Lower leg skin (tissue), 4 donors: ENCODE results near the gene ZNF26. TPM values are rescaled to one million over a fixed set of nuclear protein-coding genes. Genes with fewer than 3 reads are reported as not detected.
A peak's percentile ranks its signal among the peaks of the same experiment; 100 is the strongest.

Experiments used
- DNase-seq, 2 donors: peaks; one replicate each; pipeline ENCODE4 v3.0.0-alpha.2; 2019; ENCODE audit warnings: low spot score in 2 of 2
- H3K4me3 ChIP-seq: fragments of 200-600 bp; sonication (generic); 2 replicates; pipeline ENCODE4 v1.5.1; 2017; ENCODE audit warnings: mild to moderate bottlenecking, low read depth; ENCODE audit not compliant: poor library complexity, severe bottlenecking
- POLR2A ChIP-seq, 2 donors: fragments of 450-650 bp; IDR thresholded peaks; one replicate each; pipeline ENCODE4 v1.6.1; 2016 to 2017; ENCODE audit warnings: antibody characterized with exemption in 2 of 2, mild to moderate bottlenecking in 1 of 2, moderate library complexity in 1 of 2
- whole genome bisulfite sequencing, 2 donors: methylation state at CpG; one replicate each; pipeline ENCODE4 v1.1.5; 2018; 5-methylcytosine and 5-hydroxymethylcytosine counted together
- intact Hi-C: fragments of 100-400 bp; cut with DNase I; formaldehyde crosslinking; loops from one replicate; pipeline ENCODE4 v1.15.0; 2023; ENCODE audit warnings: low total_unique reads
- total RNA-seq, 4 donors: library from RNA; depleted of rRNA; stranded (reverse); fragments of >200 nt; gene quantifications; one replicate each; pipeline ENCODE4 v1.1.0, GENCODE V29; 2016
- TF ChIP-seq, protein P1 (sequence below), 3 donors: fragments of 450-650 bp; IDR thresholded peaks; one replicate each; pipeline ENCODE4 v1.5.1; 2016; ENCODE audit warnings: antibody characterized with exemption in 3 of 3, mild to moderate bottlenecking in 3 of 3, moderate library complexity in 2 of 3

ZNF26 gene
- total RNA-seq, 4 donors from 2014 or later, result 5.7 to 16.8 (median 14.1) TPM

DNA sequence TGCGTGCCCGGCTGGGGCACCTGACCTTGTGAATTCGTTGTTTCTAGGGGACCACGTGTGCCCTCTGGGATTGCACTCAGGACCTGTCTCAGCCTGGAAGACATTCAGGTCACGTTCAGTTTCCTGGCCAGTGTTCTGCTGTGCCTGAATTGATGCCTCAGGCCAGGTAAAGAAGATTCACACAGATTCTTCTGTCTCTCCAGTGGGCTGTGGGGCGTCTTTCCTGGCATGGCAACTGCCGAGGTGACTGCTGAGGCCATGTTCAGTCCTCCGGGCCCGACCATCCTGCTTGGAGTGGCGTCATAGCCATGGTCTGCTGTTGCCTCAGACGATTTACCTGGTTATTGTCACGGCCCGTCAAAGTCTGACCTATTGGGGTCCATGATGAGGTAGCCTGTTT lies 43.6 kb upstream of the ZNF26 start:
- DNase-seq, result no peak
- WGBS, 2 donors, result 98 to 99% methylated on average over 12 to 13 of the region's 13 CpGs
- no peak for TF ChIP-seq POLR2A (IDR thresholded peaks at IDR 0.05)
- TF ChIP-seq, protein P1, sequence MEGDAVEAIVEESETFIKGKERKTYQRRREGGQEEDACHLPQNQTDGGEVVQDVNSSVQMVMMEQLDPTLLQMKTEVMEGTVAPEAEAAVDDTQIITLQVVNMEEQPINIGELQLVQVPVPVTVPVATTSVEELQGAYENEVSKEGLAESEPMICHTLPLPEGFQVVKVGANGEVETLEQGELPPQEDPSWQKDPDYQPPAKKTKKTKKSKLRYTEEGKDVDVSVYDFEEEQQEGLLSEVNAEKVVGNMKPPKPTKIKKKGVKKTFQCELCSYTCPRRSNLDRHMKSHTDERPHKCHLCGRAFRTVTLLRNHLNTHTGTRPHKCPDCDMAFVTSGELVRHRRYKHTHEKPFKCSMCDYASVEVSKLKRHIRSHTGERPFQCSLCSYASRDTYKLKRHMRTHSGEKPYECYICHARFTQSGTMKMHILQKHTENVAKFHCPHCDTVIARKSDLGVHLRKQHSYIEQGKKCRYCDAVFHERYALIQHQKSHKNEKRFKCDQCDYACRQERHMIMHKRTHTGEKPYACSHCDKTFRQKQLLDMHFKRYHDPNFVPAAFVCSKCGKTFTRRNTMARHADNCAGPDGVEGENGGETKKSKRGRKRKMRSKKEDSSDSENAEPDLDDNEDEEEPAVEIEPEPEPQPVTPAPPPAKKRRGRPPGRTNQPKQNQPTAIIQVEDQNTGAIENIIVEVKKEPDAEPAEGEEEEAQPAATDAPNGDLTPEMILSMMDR (IDR thresholded peaks at IDR 0.05), result no peak
- intact Hi-C loops, result no loop called here
- H3K4me3 ChIP-seq, result no peak overlapping the region

DNA sequence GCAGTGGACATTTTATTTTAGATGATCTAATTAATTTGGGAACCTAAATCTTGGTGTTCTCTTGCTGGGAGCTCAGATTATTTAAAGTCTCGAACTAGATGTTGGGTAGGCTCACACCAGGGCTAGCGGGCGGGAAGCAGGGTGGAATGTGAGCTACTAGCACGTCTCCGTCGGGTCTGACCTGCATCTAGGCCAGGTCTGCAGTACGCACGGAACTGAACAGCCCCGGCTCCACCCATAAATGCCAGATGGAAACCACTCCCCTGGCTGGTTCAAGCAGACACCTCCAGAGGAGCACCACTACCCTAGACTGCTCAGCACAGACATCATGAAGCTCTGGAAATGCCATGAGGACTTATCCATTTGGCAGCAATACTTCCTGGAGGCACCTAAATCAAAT lies 40.4 kb upstream of the ZNF26 start:
- WGBS, 2 donors, result 95% methylated on average over 9 of the region's 9 CpGs
- no peak for TF ChIP-seq POLR2A (IDR thresholded peaks at IDR 0.05)
- TF ChIP-seq, protein P1 (IDR thresholded peaks at IDR 0.05), result no peak
- no peak for DNase-seq

DNA sequence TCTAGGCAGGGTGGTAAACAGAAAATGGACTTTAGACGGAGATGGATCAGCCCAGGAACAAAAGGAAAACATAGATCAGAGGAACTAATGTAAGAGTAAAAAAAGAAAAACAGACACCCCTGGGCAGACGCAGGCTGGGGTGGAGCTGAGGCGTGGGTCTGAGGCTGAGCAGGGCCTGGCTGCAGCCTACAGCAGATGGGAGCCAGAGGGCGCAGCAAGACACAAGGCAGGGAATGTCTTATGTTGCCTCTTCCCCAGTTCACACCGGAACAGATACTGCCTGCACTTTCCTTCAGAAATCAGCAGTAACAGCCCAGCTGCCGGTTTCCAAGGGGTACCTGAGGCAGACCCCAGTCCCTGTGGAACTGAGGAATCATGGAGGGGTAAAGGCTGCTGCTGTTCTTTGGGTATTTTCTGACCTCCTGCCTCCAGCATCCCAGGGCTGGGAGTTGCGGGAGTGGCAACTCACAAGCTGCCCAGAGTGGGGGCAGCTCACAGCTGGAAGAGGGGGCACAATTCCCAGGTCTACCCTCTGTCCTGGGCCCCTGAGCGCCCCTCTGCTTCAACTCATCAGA lies 39.8 kb upstream of the ZNF26 start:
- no peak for DNase-seq
- WGBS, 2 donors, result 89 to 95% methylated on average over 8 of the region's 8 CpGs
- H3K4me3 ChIP-seq, result no peak overlapping the region
- intact Hi-C loops, result no loop called here
- TF ChIP-seq POLR2A (IDR thresholded peaks at IDR 0.05), result no peak
- TF ChIP-seq, protein P1 (IDR thresholded peaks at IDR 0.05), result no peak

More for the DNA sequence above, 40.4 kb upstream of the ZNF26 start:
- intact Hi-C loops, result no loop called here
- H3K4me3 ChIP-seq, result no peak overlapping the region

DNA sequence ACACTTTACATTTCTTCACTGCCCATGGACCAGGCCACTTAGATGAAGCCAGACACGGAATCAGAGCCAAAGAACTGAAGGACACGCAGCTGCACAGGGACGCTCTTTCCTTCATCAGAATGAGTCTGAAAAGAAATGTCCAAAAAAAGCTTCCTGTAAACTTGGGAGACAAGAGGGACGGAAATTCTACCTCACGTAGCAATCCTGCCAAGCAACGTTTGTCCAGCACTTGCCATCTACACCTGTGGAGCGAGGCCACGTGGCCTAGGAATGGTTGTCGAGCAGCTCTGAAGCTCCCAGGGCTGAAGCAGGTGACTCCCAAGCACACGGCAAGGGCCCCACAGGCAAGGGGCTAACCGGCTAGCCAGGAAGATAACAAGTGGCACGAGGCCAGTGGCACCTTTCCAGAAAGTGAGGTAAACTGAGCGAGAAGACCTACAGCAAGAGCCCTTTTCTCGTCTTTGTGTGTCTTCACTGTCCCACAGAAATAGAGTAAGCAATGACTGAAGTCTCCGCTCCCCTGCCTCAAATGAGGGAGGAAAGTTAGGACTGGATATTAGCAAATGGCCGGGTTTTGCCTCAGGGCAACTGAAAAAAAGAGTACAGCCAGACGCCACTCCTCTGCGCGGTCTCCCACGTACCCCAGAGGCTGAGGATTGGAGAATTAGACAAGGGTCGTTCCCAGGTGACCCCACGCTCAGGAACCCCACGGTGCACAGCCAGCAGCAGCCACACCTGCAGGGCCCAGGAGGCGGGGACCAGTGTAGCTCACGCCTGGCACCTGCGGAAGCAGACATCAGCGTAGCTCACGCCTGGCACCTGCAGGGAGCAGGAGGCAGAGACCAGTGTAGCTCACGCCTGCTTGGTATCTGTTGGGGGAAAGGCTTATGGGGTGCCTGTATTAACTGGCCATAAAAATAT lies 37.8 kb upstream of the ZNF26 start:
- TF ChIP-seq, protein P1 (IDR thresholded peaks at IDR 0.05), result no peak
- TF ChIP-seq POLR2A (IDR thresholded peaks at IDR 0.05), result no peak
- peak in 1 of 2 donors; percentile 70 for DNase-seq
- WGBS, 2 donors, result 92 to 95% methylated on average over 29 of the region's 29 CpGs
- H3K4me3 ChIP-seq, result no peak overlapping the region
- intact Hi-C loops, result no loop called here

DNA sequence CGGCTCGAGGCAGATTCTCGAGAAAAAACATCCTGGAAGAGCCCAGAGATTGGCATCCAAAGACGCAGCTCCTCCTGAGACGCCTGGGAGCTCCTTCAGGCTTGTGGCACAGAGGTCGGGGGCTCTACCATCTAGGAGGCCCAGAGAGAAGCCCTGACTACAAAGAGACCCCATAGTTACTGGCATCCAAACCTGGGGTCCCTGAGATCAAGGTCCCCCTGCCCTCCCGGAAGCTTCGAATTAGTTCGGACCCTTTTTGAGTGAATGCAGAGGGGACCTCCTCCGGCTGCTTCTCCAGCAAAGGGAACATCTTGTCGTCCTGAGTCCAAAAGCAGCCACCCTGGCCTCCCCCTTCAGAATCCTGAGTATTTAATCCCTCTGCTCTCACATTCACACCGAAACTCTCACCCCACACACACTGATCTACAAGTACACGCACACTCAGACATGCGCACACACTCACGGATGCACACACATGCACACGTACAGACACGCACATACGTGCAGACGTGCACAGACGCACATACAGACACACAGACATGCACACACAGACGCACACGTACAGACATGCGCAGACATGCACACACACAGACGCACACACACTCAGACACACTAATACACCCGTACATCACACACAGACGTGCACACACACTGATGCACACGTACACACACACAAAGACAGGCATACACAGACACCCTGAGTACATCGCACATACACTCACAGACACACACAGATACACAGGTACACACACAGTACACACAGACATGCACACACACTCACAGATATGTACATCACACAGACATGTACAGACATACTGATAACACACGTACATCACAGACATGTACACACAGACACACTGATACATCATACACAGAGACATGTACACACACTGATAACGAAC lies 36.0 kb upstream of the ZNF26 start:
- no peak for TF ChIP-seq POLR2A (IDR thresholded peaks at IDR 0.05)
- TF ChIP-seq, protein P1 (IDR thresholded peaks at IDR 0.05), result no peak
- H3K4me3 ChIP-seq, result no peak overlapping the region
- no peak for DNase-seq
- 96 to 98% methylated on average over 30 of the region's 30 CpGs for WGBS, 2 donors
- intact Hi-C loops, result no loop called here
